ENCODE results near the gene EFCAB6. TPM values are rescaled to one million over a fixed set of nuclear protein-coding genes. Genes with fewer than 3 reads are reported as not detected.

EFCAB6 gene
- total and polyA plus RNA-seq, 9 of the 15 experiments (the other 6 are each of a cell fraction or from before 2014, with no cell fraction given): 0.06 TPM; not detected in 8

GRCh38 chr22:43504666-43505261, 307.3 kb downstream of the EFCAB6 start:
- Histone ChIP-seq H3K27ac (ENCODE audit: extremely low read depth, low read depth, low read length) (no peak overlapping the region), H3K9me1 (ENCODE audit: control insufficient read depth, insufficient read depth, low read length) (no peaks in the 10 kb centered on the region), H3K79me2 (ENCODE audit: control insufficient read depth, insufficient read depth, low read length) (no peaks in the 10 kb centered on the region), H3K4me1 (replicated peaks in 1 of 2; ENCODE audit: control insufficient read depth in 2 of 2, insufficient read depth in 2 of 2, low read length in 2 of 2) (no peaks in the 10 kb centered on the region), H2AFZ (ENCODE audit: low read depth, low read length) (no peak overlapping the region), H3K4me2 (ENCODE audit: insufficient read depth, low read length) (no peak overlapping the region), H3K36me3 (ENCODE audit: control insufficient read depth, insufficient read depth, low read length) (no peaks in the 10 kb centered on the region), H3K4me3 (no peak overlapping the region), H4K20me1 (replicated peaks; ENCODE audit: control insufficient read depth, insufficient read depth, low read length) (no peaks in the 10 kb centered on the region), H3K27me3 (ENCODE audit: control insufficient read depth in 2 of 2, insufficient read depth in 2 of 2, low read length in 2 of 2) (no peaks in the 10 kb centered on the region), H3K9me3 (replicated peaks; ENCODE audit: control insufficient read depth, insufficient read depth, low read depth, low read length) (no peaks in the 10 kb centered on the region), H3K9ac (ENCODE audit: insufficient read depth in 1 of 2, low read depth in 2 of 2, low read length in 2 of 2) (no peak overlapping the region)
- DNase-seq (ENCODE audit: extremely low read depth in 1 of 4, low spot score in 3 of 4) (no peak), ATAC-seq (no peak), FAIRE-seq (no peak)
- TF ChIP-seq DACH1 (IDR thresholded peaks at IDR 0.05; ENCODE audit: partially characterized antibody): no peak
- TF ChIP-seq TEAD2 (tag; IDR thresholded peaks at IDR 0.05): no peak
- no peak for TF ChIP-seq KLF10 (CRISPR knock-in tag; IDR thresholded peaks at IDR 0.05)
- TF ChIP-seq NFE2 (IDR thresholded peaks at IDR 0.05; ENCODE audit: low read depth): no peak
- no peak for TF ChIP-seq BMI1 (IDR thresholded peaks at IDR 0.05; ENCODE audit: low read length)
- TF ChIP-seq ETS1 (conservative IDR thresholded peaks at IDR 0.05; ENCODE audit: control insufficient read depth, low read depth, low read length): no peak
- TF ChIP-seq, protein P1, sequence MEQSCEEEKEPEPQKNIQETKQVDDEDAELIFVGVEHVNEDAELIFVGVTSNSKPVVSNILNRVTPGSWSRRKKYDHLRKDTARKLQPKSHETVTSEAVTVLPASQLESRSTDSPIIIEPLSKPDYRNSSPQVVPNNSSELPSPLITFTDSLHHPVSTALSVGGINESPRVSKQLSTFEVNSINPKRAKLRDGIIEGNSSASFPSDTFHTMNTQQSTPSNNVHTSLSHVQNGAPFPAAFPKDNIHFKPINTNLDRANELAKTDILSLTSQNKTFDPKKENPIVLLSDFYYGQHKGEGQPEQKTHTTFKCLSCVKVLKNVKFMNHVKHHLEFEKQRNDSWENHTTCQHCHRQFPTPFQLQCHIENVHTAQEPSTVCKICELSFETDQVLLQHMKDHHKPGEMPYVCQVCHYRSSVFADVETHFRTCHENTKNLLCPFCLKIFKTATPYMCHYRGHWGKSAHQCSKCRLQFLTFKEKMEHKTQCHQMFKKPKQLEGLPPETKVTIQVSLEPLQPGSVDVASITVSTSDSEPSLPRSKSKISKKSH (CRISPR knock-in tag; IDR thresholded peaks at IDR 0.05): no peak
- no peak for TF ChIP-seq MEF2A (IDR thresholded peaks at IDR 0.05; ENCODE audit: control insufficient read depth, low read depth, low read length)
- no peak for TF ChIP-seq ZNF76 (CRISPR knock-in tag; IDR thresholded peaks at IDR 0.05; ENCODE audit: borderline replicate concordance)
- no peak for TF ChIP-seq FOXK2 (conservative IDR thresholded peaks at IDR 0.05 in 1 of 2, IDR thresholded peaks at IDR 0.05 in 1 of 2; ENCODE audit: low read depth in 2 of 2)
- no peak for TF ChIP-seq MTA1 (IDR thresholded peaks at IDR 0.05; ENCODE audit: borderline replicate concordance)
- no peak for TF ChIP-seq ZKSCAN3 (CRISPR knock-in tag; IDR thresholded peaks at IDR 0.05)
- no peak for TF ChIP-seq MAFG (tag; conservative IDR thresholded peaks at IDR 0.05)
- TF ChIP-seq RBM17 (IDR thresholded peaks at IDR 0.05; ENCODE audit: borderline replicate concordance, low read depth, low read length): no peak
- no peak for TF ChIP-seq BDP1 (IDR thresholded peaks at IDR 0.05; ENCODE audit: insufficient read depth, insufficient read length)
- no peak for TF ChIP-seq ZNF134 (CRISPR knock-in tag; conservative IDR thresholded peaks at IDR 0.05)
- no peak for TF ChIP-seq PRPF4 (IDR thresholded peaks at IDR 0.05; ENCODE audit: insufficient read depth, low read depth, low read length, poor library complexity, severe bottlenecking)
- TF ChIP-seq EWSR1 (IDR thresholded peaks at IDR 0.05; ENCODE audit: borderline replicate concordance, low read depth, partially characterized antibody): no peak
- POLR2A ChIA-PET: no interaction called here
- in situ Hi-C loops (cut with MboI) (no loop called here), intact Hi-C loops (cut with micrococcal nuclease) (no loop called here)
- 3% methylated on average over 7 of the region's 7 CpGs for WGBS (ENCODE audit: insufficient coverage, low coverage, missing lambda C conversion rate)
- BruUV-seq (replicated peaks): no TSS peak
- CTCF ChIA-PET (ENCODE audit: low intra/inter-chr PET ratio): no interaction called here

Measured in K562 (cell line).